Ovary (tissue), 3 donors: ENCODE measurements around the gene PCNT.

ENCODE experiments used
- CTCF ChIP-seq, 3 donors: fragments of 450-650 bp in 2 of 3; fragments of 200-600 bp in 1 of 3; IDR thresholded peaks; one replicate each; pipeline versions ENCODE4 v1.5.1 to v1.8.0; 2016 to 2022; ENCODE audit warnings: antibody characterized with exemption in 3 of 3, mild to moderate bottlenecking in 1 of 3
- EP300 ChIP-seq: sonication (generic); formaldehyde crosslinking; IDR thresholded peaks from one replicate; pipeline ENCODE4 v1.6.1; 2017; ENCODE audit warnings: antibody characterized with exemption
- donor health status: DM: no; HTN: no; CAD: no.

DNA sequence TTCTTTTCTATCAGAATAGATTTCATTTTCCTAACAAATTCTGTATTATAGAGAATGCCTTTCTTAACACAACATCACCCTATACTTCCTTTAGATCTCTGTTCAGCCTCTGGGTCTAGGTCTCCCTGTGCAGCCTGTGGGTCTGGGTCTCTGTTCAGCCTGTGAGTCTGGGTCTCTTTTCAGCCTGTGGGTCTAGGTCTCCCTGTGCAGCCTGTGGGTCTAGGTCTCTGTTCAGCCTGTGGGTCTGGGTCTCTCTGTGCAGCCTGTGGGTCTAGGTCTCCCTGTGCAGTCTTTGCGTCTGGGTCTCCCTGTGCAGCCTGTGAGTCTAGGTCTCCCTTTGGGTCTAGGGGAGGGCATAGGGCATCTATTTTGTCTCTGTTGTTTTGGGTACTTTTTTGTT, 75.2 kb downstream of the PCNT start:
- TF ChIP-seq EP300 (no peak), CTCF (IDR thresholded peaks at IDR 0.05) (no peak)
